GM21390 (cell line): ENCODE results near the gene BBS5.

Experiments
- ATAC-seq: cut with Tn5 transposase; IDR thresholded peaks from one replicate; pipeline ENCODE4 v1.9.1; 2021; ENCODE audit not compliant: unreplicated experiment

The BBS5 gene

DNA sequence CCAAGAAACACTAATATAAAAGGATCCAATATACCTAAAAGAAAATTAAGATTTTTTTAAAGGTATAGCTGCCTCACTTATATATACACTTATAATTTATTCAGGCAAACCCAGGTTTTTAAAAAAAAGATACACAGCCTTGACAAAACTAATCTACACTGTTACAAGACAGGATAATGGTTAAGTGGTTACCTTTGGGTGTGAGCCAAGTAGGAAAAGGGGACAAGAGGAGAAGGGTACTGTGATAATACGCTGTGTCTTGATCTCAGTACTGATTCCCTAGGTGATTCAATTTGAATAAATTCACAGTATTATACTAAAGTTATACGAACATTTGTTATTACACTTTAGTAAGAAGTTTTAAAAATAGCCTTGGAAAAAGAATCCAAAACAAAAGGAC lies 60.9 kb downstream of the BBS5 start:
- ATAC-seq, result no peak

DNA sequence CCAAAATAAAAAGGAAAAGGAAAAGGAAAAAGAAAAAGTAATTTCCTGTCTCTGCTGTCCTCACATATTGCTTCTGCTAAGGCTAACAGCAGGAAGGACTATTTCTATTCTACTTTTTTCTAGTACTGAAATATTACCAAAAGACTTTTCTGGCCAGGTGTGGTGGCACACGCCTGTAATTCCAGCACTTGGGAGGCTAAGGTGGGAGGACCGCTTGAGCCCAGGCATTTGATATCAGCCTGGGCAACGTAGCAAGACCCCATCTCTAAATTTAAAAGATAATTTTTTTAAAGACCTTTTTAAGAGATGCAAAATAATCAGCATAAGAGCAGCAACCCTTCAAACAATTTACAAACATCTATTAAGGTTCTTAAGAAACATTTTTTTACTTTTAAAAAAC lies 63.1 kb downstream of the BBS5 start:
- ATAC-seq, result no peak

- ATAC-seq, result no peak
Observed at GRCh38 chr2:169546756-169547155, 67.5 kb downstream of the BBS5 start.
